Right ventricle myocardium inferior (tissue), 1 donor: Measurements from ENCODE around the gene NRXN3. TPM values are rescaled to one million over a fixed set of nuclear protein-coding genes. Genes with fewer than 3 reads are reported as not detected.

Experiments used
- ATAC-seq: fragments of 200-7000 bp; cut with Tn5 transposase; one replicate; pipeline ENCODE4 v1.9.1; 2020; ENCODE audit warnings: mild to moderate bottlenecking, moderate library complexity
- DNase-seq: peaks from one replicate; pipeline ENCODE4 v3.0.0; 2021; ENCODE audit errors: missing footprints
- intact Hi-C: fragments of 100-400 bp; cut with DNase I; formaldehyde crosslinking; loops from one replicate; pipeline ENCODE4 v1.11.0; 2022
- total RNA-seq: library from RNA; stranded (reverse); fragmentation: NEBNext Ultra II Directional; extraction: Animal tissue kit (Norgen Biotek cat#: 25700); gene quantifications from one replicate; pipeline ENCODE4 v1.2.1, GENCODE V29; 2021
- donor health status: DM: no; HTN: yes; CAD: no; lungs with severe emphysema.

NRXN3 gene
- total RNA-seq, 1 donor from 2014 or later: 1.4 TPM

- DNase-seq (no peak), ATAC-seq (no peak)
- intact Hi-C loops: no loop called here
Measured at GRCh38 chr14:79781882-79782281, 1611.7 kb downstream of the NRXN3 start.

- ATAC-seq (no peak), DNase-seq (no peak)
- intact Hi-C loops: no loop called here
Measured at GRCh38 chr14:79783041-79783440, 1612.9 kb downstream of the NRXN3 start.

GRCh38 chr14:79786522-79786921, 1616.3 kb downstream of the NRXN3 start:
- no peak for ATAC-seq
- no peak for DNase-seq
- intact Hi-C loops: no loop called here

GRCh38 chr14:79788346-79788745, 1618.2 kb downstream of the NRXN3 start:
- DNase-seq (no peak), ATAC-seq (no peak)
- intact Hi-C loops: no loop called here

GRCh38 chr14:79791055-79791732, 1621.0 kb downstream of the NRXN3 start:
- intact Hi-C loops: no loop called here
- ATAC-seq (no peak), DNase-seq (no peak)

GRCh38 chr14:79802093-79802492, 1631.9 kb downstream of the NRXN3 start:
- no peak for ATAC-seq
- intact Hi-C loops: no loop called here

GRCh38 chr14:79805636-79806035, 1635.5 kb downstream of the NRXN3 start:
- no peak for DNase-seq
- ATAC-seq: no peak
- intact Hi-C loops: no loop called here

More at GRCh38 chr14:79802093-79802492, 1631.9 kb downstream of the NRXN3 start:
- no peak for DNase-seq

GRCh38 chr14:79809849-79810612, 1639.9 kb downstream of the NRXN3 start:
- intact Hi-C loops: no loop called here
- no peak for ATAC-seq
- no peak for DNase-seq

- no peak for ATAC-seq
- intact Hi-C loops: no loop called here
- no peak for DNase-seq
Measured at GRCh38 chr14:79820866-79821535, 1650.8 kb downstream of the NRXN3 start.

- no peak for ATAC-seq
Measured at GRCh38 chr14:79822034-79822433, 1651.9 kb downstream of the NRXN3 start.

GRCh38 chr14:79825046-79825521, 1654.9 kb downstream of the NRXN3 start:
- DNase-seq: no peak
- intact Hi-C loops: no loop called here
- peak; percentile 70 for ATAC-seq

More at GRCh38 chr14:79822034-79822433, 1651.9 kb downstream of the NRXN3 start:
- DNase-seq: no peak
- intact Hi-C loops: no loop called here

GRCh38 chr14:79826362-79826761, 1656.2 kb downstream of the NRXN3 start:
- no peak for DNase-seq
- intact Hi-C loops: no loop called here
- no peak for ATAC-seq

GRCh38 chr14:79829405-79830166, 1659.4 kb downstream of the NRXN3 start:
- no peak for DNase-seq
- intact Hi-C loops: no loop called here
- ATAC-seq: no peak

GRCh38 chr14:79831195-79831892, 1661.2 kb downstream of the NRXN3 start:
- ATAC-seq (no peak), DNase-seq (no peak)
- intact Hi-C loops: no loop called here

GRCh38 chr14:79833781-79834180, 1663.6 kb downstream of the NRXN3 start:
- ATAC-seq (no peak), DNase-seq (no peak)
- intact Hi-C loops: no loop called here

- no peak for DNase-seq
- ATAC-seq: no peak
- intact Hi-C loops: no loop called here
Measured at GRCh38 chr14:79834868-79835267, 1664.7 kb downstream of the NRXN3 start.

- DNase-seq: no peak
- ATAC-seq: no peak
- intact Hi-C loops: no loop called here
Measured at GRCh38 chr14:79836577-79836976, 1666.4 kb downstream of the NRXN3 start.

- DNase-seq (no peak), ATAC-seq (no peak)
- intact Hi-C loops: no loop called here
Measured at GRCh38 chr14:79837699-79838098, 1667.5 kb downstream of the NRXN3 start.
